HepG2 (cell line): Measurements from ENCODE around the gene IRAK3. TPM values are rescaled to one million over a fixed set of nuclear protein-coding genes. Genes with fewer than 3 reads are reported as not detected.

Experiments used
- CHD2 ChIP-seq: IDR thresholded peaks from 2 replicates; pipeline ENCODE4 v1.6.1; 2011; ENCODE audit warnings: low read depth, low read length, improper control_type of control experiment
- DMAP1 ChIP-seq: IDR thresholded peaks from 2 replicates; pipeline ENCODE4 v1.6.1; 2016
- E2F5 ChIP-seq: sonication (generic); formaldehyde crosslinking; conservative IDR thresholded peaks from 2 replicates; pipeline ENCODE4 v1.4.0; 2020; ENCODE audit warnings: missing genetic modification reagents
- GZF1 ChIP-seq: sonication (generic); formaldehyde crosslinking; IDR thresholded peaks from 2 replicates; pipeline ENCODE4 v1.5.1; 2020; ENCODE audit warnings: mild to moderate bottlenecking, missing genetic modification reagents
- HNF1A ChIP-seq, 2 experiments: sonication (generic) in 1 of 2; formaldehyde crosslinking in 1 of 2; IDR thresholded peaks; 2 replicates each; pipeline versions ENCODE4 v1.4.0 to v1.6.1; 2016 to 2020; ENCODE audit warnings: borderline replicate concordance in 1 of 2, low read depth in 1 of 2, mild to moderate bottlenecking in 1 of 2, missing genetic modification reagents in 1 of 2
- KDM5B ChIP-seq: sonication (generic); formaldehyde crosslinking; IDR thresholded peaks from 2 replicates; pipeline ENCODE4 v1.4.0; 2020; ENCODE audit warnings: missing genetic modification reagents, mild to moderate bottlenecking, borderline replicate concordance
- MIER2 ChIP-seq: IDR thresholded peaks from 2 replicates; pipeline ENCODE4 v1.6.1; 2016; ENCODE audit warnings: missing biosample characterization, missing genetic modification reagents
- RNF219 ChIP-seq: sonication (generic); formaldehyde crosslinking; IDR thresholded peaks from 2 replicates; pipeline ENCODE4 v1.5.0; 2020; ENCODE audit warnings: mild to moderate bottlenecking, missing genetic modification reagents
- RXRB ChIP-seq: IDR thresholded peaks from 2 replicates; pipeline ENCODE4 v1.6.1; 2016; ENCODE audit warnings: borderline replicate concordance, missing genetic modification reagents, missing compliant biosample characterization
- SALL2 ChIP-seq: sonication (generic); formaldehyde crosslinking; IDR thresholded peaks from 2 replicates; pipeline ENCODE4 v1.8.1; 2023; ENCODE audit warnings: mild to moderate bottlenecking, missing genetic modification reagents, inconsistent platforms
- ZBTB46 ChIP-seq: sonication (generic); formaldehyde crosslinking; IDR thresholded peaks from 2 replicates; pipeline ENCODE4 v1.4.0; 2020; ENCODE audit warnings: mild to moderate bottlenecking, missing genetic modification reagents, borderline replicate concordance
- ZBTB7B ChIP-seq: sonication (generic); formaldehyde crosslinking; IDR thresholded peaks from 2 replicates; pipeline ENCODE4 v1.4.0; 2020; ENCODE audit warnings: missing genetic modification reagents
- ZNF503 ChIP-seq: sonication (generic); formaldehyde crosslinking; IDR thresholded peaks from 2 replicates; pipeline ENCODE4 v1.4.0; 2020; ENCODE audit warnings: missing genetic modification reagents
- ZNF597 ChIP-seq: sonication (generic); formaldehyde crosslinking; IDR thresholded peaks from 2 replicates; pipeline ENCODE4 v1.5.0; 2020; ENCODE audit warnings: missing genetic modification reagents
- polyA plus RNA-seq, 8 experiments: library from polyadenylated mRNA; depleted of rRNA in 3 of 8; stranded (reverse) in 7 of 8; unstranded in 1 of 8; fragments of >200 nt; fragmentation: Illumina TruSeq in 4 of 8; extraction: Trizol in 4 of 8; gene quantifications; 2 replicates each; pipeline versions ENCODE4 v1.2.1 to v1.2.3, GENCODE V29; 2011 to 2016; ENCODE audit warnings: low read depth in 4 of 8, missing spikeins in 1 of 8, mixed read lengths in 1 of 8; ENCODE audit not compliant: insufficient read depth in 1 of 8
- total RNA-seq, 5 experiments: library from RNA; depleted of rRNA; stranded (reverse); fragments of >200 nt; fragmentation: Illumina TruSeq; extraction: Trizol; gene quantifications; 2 replicates each; pipeline ENCODE4 v1.2.3, GENCODE V29; 2016; ENCODE audit warnings: low read depth in 1 of 5

The IRAK3 gene
- total and polyA plus RNA-seq, 2 of the 13 experiments (the other 11 are each of a cell fraction or from before 2014, with no cell fraction given): 0.01 TPM; not detected in 1

GRCh38 chr12:66169221-66170170, 19.5 kb upstream of the IRAK3 start, which contains the start of gene TMBIM4 (continued):
- TF ChIP-seq HNF1A (IDR thresholded peaks at IDR 0.05; ENCODE audit: low read depth) (peak; percentile 41; the same call in 1 of the 2 replicates), HNF1A (CRISPR knock-in tag; IDR thresholded peaks at IDR 0.05; ENCODE audit: borderline replicate concordance) (peak; percentile 78; the same call in 1 of the 2 replicates), RNF219 (CRISPR knock-in tag) (no peak; the same call in 1 of the 2 replicates), SALL2 (CRISPR knock-in tag) (no peak; the same call in 1 of the 2 replicates), ZNF597 (no peak), DMAP1 (CRISPR knock-in tag) (peak; percentile 69), E2F5 (CRISPR knock-in tag) (no peak), GZF1 (no peak), MIER2 (peak; percentile 8; the same call in 1 of the 2 replicates), RXRB (peak; percentile 29; the same call in 1 of the 2 replicates), ZBTB46 (peak; percentile 86; the same call in 1 of the 2 replicates), KDM5B (CRISPR knock-in tag) (peak; percentile 91; the same call in 1 of the 2 replicates), ZBTB7B (CRISPR knock-in tag) (peak; percentile 24; the same call in 1 of the 2 replicates), ZNF503 (CRISPR knock-in tag) (no peak; the same call in 1 of the 2 replicates), CHD2 (no peak)
